Astrocyte (in vitro differentiated cells and primary cell): ENCODE data around the gene MARCHF6.

Experiments
- EZH2 ChIP-seq: IDR thresholded peaks from 2 replicates; pipeline ENCODE4 v1.6.1; 2012; ENCODE audit warnings: mild to moderate bottlenecking, low read length, inconsistent platforms; ENCODE audit not compliant: insufficient read depth
- TF ChIP-seq, protein P1 (sequence below): IDR thresholded peaks from 2 replicates; pipeline ENCODE4 v1.5.1; 2011; ENCODE audit warnings: low read depth, mild to moderate bottlenecking, inconsistent platforms, low read length, moderate library complexity; ENCODE audit not compliant: insufficient read depth

DNA sequence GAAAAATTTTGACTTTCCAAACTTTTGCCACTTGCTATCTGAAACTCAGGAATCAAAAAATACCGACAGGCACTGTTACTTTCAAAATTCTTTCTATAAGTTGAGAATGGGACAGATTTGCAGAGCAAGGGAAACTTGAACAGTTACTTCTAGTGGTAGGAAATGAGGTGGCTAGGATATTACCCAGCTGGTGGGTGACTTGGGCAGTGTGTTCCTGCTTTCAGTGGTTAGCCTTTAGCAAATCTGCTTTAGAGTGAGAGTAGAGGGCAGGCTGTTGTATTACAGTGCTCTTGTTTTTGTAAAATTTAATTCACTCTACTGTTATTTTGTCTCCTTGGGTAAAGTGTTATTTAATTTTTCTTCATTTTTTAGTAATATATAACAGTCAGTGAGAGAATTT is 48.0 kb downstream of the MARCHF6 start:
- TF ChIP-seq, protein P1, sequence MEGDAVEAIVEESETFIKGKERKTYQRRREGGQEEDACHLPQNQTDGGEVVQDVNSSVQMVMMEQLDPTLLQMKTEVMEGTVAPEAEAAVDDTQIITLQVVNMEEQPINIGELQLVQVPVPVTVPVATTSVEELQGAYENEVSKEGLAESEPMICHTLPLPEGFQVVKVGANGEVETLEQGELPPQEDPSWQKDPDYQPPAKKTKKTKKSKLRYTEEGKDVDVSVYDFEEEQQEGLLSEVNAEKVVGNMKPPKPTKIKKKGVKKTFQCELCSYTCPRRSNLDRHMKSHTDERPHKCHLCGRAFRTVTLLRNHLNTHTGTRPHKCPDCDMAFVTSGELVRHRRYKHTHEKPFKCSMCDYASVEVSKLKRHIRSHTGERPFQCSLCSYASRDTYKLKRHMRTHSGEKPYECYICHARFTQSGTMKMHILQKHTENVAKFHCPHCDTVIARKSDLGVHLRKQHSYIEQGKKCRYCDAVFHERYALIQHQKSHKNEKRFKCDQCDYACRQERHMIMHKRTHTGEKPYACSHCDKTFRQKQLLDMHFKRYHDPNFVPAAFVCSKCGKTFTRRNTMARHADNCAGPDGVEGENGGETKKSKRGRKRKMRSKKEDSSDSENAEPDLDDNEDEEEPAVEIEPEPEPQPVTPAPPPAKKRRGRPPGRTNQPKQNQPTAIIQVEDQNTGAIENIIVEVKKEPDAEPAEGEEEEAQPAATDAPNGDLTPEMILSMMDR = no peak
- no peak for TF ChIP-seq EZH2
